NCI-H1436 (cell line): Measurements from ENCODE around the gene SYNM.
"Not testable (repeated sequence)": the region's sequence is repeated elsewhere in the genome, so short reads cannot be mapped to it uniquely, and the experiment has no call there.

ENCODE experiments used
- DNase-seq: peaks from one replicate; lab custom pipeline; 2025; lab: John Stamatoyannopoulos, UW

Gene SYNM

DNA sequence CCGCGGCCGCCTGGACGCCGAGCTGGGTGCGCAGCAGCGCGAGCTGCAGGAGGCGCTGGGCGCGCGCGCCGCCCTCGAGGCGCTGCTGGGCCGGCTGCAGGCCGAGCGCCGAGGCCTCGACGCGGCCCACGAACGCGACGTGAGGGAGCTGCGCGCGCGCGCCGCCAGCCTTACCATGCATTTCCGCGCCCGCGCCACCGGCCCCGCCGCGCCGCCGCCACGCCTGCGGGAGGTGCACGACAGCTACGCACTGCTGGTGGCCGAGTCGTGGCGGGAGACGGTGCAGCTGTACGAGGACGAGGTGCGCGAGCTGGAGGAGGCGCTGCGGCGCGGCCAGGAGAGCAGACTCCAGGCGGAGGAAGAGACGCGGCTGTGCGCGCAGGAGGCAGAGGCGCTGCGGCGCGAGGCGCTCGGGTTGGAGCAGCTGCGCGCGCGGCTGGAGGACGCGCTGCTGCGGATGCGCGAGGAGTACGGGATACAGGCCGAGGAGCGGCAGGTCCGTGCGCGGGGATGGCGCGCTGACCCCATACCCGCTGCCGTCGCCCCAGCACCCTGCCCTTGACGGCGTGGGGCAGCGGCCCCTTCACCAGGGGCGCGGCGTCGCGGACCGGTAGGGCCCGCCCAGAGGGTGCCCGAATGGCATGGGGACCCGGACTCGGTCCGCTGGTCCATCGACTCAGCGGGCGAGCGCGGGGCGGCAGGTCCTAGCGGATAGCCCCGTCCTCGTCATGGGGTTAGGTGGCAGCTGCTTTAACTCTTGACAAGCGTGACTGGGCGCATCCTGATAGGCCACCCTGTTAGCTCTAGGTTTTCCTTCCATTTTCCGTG lies 848 bp downstream of the SYNM start:
- peak; percentile 9 for DNase-seq

DNA sequence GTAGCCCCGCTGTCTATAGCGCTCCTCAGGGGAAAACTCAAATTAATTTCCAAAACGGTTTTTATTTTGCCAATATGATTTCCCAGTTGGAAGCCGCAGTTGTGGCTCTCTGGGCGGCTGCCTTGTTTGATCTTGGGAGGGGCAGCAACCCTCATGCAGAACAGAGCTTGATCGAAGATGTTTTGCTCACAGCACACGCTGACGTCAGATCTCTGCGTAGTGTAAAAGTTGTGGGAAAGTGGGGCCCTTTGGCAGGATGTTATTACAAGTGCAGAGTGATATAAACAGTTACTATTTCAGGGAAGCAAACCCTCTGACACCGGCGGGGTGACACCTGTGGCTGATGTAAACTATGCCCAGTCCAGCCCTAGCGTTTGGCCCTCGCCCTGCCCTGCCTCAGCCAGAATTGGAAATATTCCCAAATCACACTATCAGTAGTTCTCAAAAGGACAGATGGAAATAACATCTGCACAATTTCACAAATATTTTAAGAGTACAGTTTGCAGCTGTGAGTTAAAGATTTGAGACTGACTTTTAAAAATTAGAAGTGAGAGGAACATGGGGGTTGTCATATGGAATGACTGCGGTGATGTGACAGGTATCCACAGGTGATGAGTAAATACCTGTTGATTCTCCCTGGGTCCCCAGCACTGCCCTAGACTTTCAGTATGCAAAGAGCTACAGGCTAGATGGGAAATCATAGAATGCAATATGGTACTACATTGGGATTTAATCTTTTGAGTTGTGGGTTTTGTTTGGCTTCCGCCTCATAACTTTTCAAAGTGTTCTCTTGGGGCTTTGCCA lies 1.7 kb downstream of the SYNM start:
- DNase-seq: no peak

DNA sequence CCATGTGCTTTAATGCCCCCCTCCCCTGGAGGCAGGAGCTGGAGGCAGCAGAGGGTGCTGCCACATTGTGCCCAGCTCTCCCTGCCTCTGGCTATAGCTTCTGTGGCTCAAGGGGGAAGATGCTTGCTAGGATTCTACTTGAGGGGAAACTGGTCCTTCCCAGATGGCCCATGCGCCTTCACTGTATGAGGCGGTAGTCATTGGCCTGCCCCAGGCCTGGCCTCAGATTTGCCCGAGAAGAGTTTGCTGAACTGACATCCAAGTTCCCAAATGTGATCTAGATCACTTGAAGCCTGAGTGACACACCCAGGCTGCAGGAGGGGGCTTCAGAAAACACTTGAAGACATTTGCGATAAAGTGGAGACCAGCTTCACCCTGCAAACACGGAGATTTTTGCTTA lies 4.1 kb downstream of the SYNM start:
- no peak for DNase-seq

DNA sequence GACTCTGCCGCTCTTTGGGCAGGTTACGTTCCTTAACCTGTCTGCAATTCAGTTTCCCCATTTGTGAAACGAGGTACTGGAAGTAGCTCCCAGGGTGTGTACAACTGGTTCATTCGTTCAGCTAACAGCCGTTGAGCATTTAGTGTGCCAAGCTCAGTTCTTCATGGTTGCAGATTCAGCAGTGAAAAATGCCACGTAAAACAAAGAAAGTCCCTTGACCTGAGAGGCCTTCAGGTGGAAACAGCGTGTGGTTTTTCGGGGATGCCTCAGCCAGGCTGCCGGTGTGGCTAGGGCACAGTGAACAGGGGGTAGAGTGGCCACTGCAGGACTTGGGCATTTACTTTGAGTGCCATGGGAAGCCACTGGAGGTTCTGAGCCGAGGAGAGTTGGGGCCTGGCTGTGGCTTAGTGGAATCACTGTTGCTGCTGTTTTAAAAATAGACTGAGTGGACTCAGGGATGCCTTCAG lies 4.7 kb downstream of the SYNM start:
- no peak for DNase-seq

DNA sequence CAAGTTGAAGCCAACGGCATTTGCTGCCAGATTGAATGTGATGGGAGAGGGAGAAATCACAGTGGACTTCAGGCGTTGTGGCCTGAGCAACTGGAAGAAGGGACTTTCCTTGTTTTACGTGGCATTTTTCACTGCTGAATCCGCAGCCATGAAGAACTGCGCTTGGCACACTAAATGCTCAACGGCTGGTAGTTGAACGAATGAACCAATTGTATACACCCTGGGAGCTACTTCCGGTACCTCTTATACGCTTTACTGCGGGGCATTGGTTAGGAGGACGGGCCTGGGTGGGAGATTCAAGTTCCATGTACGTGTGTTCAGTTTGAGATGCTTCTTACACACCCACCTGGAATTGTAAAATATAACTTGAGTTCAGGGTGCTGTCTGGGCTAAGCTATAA lies 5.2 kb downstream of the SYNM start:
- DNase-seq: no peak

DNA sequence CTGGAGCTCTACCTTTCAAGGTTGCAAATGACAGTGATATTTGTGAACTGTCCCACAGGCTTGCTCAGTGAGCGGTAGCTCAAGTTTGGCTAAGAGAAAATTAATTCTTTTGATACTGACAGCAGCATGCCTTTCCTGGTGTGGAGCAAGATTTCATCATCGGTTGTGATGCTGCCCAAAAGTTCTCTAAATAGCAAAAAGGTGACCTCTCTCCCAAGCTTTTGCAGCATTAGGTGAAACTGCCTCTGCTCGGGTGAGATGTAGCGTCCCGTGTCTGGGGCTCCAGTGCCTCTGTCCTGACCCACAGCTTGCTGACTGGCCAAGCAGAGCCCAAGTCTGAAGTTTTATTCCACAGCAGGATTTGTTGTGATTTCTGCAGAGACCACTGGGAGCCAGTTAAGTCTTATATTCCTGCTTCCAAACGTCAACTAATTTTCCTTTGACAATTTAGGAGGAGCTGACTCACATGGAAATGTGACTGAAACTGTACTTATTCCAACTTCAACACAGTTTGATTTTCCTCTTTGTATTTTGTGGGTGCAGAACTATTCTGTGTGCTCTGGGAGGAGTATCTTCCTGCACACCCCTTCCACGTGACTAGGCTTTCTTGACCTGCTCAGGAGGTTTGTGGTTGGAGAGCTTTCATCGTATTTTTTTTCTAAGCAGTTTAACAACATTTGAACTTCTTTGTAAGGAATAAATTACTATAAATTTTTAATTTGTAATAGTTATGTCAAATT lies 5.9 kb downstream of the SYNM start:
- no peak for DNase-seq

DNA sequence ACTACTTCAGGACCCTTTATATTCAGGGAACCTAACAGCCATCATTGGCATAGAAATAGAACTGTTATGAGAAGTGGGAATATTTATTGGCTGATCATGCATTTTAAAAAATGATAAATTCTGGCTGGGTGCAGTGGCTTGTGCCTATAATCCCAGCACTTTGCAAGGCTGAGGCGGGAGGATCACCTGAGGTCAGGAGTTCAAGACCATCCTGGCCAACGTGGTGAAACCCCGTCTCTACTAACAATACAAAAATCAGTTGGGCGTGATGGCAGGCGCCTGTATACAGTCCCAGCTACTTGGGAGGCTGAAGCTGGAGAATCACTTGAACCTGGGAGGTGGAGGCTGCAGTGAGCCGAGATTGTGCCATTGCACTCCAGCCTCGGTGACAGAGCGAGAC lies 6.8 kb downstream of the SYNM start:
- DNase-seq: not testable (repeated sequence)

DNA sequence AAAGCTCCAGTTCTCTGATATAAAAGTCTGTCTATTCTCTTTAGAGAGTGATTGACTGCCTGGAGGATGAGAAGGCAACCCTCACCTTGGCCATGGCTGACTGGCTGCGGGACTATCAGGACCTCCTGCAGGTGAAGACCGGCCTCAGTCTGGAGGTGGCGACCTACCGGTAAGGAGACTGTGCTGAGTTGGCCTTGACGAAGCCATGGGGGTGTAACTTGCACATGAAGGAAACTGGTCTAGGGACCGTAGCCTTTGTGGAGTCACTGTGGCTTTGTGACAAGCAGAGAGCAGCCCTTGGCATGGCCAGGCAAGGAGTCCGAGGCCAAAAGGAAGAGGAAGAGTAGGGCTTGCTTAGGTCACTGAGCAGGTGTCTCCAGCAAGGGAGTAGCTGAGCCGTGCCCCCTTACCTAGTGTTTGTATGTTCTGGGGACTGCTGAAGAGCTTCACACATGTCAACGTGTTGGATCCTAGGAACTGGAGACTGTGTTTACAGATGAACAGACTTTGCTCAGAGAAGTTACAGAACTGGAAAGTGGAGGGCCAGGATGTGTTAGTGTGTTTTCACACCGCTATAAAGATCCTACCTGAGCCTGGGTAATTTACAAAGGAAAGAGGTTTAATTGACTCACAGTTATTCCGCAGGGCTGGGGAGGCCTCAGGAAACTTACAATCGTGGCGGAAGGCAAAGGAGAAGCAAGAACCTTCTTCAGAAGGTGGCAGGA lies 8.8 kb downstream of the SYNM start:
- no peak for DNase-seq

DNA sequence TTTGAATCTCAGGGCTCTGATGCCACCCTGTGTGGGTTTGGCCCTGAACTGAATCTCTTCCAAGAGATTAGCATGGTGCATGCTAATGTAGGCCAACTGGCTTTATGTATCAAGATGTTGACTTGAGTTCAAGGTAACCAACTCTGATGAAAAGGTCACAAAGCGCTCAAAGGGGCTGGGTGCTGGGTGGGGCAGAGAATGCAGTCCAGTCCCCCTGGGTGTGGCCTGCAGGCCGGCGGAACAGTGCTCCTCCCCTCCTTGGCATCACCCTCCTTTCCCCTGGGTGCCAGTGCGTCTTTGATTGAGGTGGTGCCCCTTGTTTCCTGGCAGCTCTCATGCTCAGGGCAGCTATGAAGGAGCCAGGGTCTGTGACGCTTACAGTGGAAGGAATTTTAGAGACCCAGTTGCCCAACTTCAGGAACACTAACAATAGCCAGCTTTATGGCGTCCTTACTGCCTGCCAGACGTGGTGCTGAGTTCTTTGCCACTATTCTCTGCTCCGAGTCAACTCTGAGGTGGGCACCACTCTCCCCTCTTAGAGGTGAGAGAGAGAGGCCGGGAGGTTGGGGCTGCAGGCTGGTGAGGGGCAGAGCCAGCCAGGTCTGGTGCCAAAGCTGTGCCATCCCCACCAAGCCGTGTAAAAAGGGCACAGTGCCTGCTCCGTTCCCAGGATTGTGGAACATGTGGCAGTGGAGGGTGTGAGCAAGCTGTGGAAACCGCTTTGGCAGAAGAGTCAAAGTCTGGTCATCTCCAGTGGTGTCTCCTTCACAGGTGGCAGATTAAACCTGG lies 9.8 kb downstream of the SYNM start:
- DNase-seq: no peak

DNA sequence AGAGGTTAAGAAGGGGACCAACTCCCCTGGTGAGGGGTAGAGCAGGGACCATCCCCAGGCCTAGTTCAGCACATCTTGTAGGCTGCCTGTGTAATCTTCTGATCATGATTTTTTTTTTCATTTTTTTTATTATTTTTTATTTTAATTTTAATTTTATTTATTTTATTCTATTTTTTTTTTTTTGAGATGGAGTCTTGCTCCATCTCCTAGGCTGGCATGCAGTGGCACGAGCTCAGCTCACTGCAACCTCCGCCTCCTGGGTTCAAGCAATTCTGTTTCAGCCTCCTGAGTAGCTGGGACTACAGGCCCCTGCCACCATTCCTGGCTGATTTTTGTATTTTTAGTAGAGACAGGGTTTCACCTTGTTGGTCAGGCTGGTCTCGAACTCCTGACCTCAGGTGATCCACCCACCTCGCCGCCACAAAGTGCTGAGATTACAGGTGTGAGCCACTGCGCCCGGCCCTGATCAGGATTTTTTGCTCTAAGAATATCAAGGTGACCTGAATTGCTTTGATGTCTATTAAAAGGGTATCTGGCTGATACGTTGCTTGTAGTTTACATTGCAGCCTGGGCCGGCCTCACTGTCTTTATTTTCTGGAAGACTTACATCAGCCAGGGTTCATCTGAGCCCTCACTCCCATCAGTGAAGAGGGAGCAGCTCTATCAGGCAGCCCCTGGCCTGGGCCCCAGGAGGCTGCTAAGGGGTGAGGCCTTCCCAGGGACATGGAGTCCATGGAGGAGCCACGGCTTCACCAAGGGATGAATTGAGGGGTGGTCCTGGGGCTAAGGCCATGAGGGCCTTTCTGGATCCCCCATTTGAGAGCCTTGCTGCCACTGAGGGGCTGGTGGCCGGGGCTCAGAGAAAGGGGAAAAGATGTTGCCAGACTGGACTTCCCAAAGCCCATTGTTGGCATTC lies 10.7 kb downstream of the SYNM start:
- DNase-seq: no peak

DNA sequence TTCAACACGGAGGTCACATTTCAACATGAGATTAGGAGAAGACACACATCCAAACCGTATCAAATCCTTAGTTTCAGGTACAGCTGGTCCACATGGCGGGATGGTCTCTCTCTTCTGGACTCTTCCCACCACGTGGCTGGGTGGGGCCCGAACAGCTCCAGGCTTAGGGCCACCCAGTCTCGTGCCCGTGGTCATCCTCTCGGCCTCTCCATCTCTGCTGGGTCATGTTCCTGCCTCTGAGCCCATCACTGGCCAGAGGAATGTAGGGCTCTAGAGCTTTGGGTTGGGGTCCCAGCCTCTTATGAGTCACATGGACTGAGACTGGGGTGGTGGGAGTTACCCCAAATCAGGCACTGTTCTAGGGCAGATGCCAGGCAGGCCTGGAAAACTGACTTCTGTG lies 12.2 kb downstream of the SYNM start:
- no peak for DNase-seq

DNA sequence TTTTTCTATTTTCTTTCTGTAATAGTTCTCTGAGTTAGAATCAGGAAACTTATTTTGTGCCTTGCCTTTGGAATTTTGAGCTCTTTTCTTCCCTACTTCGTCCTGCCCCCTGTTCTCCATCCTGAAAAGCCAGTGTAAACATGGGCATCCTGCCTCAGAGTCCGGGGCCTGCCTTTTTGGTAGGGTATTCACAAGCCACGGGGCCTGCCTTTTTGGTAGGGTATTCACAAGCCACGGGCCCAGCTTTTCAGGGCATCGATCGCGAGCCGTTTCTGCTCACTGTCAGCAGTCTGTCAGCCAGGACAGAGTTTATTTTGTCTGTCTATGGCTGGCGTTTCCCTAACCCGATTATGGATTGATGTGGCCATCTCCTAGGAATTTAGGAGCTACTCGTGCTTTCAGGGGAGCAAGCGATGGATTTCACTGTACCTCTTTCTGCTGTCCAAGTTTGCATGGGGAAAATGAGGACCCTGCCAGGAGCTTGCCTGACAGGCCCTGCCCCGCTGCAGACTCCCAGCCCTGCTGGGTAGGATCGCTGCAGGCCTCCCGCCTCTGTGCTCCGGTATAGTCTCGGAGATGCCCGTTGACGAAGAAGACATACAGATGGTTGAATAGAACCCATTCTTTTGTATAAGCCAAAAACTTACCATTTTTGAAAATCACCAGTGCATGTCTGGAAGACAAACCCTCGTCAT lies 12.8 kb downstream of the SYNM start:
- no peak for DNase-seq

DNA sequence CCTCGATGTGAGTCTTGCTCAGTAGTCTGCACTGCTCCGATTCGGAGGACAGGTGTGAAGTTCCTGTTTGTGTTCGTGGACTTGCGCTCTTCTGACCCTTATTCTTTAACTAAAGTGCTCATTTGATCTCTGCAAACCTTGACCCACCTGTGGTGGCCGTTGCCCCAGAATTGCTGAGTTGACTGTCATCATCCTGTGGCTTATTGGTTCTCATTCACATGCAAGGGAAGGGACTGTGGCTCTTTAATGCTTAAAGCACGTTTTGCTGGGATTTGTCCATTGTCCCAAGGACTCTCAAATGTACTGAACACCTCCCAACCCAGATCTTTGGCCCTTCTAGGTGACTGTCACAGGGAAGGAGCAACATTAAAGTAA lies 13.4 kb downstream of the SYNM start:
- no peak for DNase-seq

DNA sequence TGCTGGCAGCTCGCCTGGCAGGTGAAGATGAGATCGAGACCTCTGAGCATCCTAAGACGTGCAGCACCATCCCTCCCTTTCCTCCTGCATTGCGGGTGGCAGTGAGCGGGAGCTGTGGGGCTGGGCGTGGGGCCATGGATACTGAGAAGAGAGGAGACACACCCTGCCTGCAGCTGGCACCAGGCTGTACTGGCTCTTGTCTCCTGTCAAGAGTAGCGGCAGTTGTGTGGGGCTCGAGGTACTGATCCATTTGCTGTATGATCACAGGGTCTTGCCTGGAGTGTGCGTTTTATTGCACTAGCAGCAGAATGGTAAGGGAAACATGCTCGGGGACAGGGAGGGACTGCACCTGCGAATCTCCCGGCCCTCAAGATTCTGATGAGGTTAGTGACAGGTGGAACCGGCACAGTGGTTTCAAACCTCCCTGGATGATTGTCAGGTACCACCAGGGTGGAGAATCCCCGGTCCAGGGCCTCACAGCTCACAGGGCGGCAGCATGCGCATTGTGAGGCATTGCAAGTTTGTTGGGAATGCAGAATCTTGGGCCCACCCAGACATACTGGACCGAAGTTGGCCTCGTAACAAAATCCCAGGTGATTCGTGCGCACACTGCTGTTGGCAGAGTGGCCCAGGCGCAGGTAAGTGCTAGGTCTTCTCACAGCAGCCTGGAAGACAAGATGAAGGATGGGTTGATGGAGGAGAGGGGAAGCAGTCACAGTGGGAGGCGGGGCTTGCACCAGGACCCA lies 14.1 kb downstream of the SYNM start:
- no peak for DNase-seq

DNA sequence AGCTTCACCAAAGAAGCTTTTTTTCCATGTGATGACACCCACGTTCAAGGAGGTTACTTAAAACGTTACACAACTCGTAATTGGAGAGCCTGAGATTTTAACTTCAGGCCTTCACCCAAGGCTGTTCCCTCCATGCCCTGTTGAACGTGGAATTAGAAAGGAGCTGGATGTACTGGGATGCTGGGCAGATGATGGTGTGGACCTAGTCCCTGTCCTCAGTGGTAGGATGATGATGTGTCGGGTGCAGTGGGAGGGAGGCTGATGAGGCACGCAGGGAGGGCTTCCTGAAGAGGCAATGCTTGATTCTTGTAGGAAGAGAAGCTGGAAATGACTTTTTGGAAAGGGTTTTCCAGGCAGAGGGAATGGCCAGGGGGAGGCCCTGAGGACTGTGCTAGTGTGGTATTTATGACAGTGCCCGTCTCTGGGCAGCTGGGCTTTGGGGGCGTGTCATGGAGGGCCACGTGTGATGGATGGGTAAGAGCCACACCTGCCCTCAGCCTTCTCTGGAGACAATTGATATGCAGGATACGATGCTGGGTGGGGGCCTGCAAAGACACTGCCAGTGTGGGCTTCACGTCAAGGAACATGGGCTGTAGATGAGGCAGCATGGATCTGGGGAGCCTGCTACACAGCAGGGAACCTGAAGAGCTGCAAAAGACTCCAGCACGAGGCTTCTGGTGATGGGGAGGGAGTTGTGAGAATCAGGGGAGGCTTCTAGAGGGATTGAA lies 15.3 kb downstream of the SYNM start:
- no peak for DNase-seq

DNA sequence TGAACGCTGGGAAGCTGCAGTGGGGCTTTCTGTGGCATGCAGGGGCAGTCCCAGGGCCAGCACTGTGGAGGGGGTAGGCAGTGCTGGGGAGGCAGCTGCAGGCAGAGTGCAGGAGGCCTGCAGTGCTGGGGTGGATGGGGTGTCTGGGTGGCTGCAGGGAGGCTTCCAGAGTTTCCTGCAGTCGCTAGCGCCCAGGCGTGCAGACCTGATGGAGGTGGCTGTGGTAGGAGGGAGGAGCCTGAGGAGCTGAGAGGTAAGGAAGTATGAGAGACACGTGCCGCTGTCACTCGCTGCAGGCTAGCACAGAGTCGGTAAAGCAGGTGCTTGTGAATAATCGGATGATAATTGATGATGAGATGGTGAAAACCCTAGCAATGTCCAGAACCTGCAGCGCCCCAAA lies 16.3 kb downstream of the SYNM start:
- no peak for DNase-seq

DNA sequence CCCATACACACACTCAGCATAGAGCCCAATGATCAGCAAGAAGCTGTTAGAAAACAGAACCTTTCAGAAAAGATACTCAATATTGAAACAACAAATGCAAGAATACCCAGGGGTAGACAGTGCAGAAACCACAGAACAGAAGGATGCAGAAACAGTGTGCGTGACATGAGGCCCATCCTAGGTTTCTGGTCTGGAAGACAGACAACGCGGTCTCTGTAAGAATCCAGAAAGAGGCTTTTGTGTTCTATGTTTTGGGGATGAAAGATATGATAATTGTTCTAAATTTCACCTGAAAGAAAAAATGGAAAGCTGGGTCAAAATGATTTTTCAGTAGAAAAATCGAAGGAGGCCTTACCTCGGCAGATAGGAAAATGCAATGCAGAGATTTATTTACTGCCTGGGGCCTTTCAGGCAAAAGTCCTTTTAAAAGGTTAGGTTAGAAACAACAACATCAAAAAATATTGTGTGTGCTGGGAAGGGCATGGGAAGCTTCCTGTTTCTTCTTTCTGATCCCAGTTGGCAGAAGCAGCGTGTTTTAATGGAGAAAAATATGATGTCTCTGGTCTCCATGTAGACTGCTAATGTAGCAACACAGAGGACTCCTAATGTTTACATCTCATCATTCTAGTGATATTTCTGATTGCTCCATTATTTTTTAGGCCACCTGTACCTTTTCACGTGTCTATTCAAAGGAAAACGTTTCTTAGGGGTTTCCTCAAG lies 17.0 kb downstream of the SYNM start:
- no peak for DNase-seq
